ENCODE measurements around the gene NECTIN3. TPM values are rescaled to one million over a fixed set of nuclear protein-coding genes. Genes with fewer than 3 reads are reported as not detected.
A peak's percentile ranks its signal among the peaks of the same experiment; 100 is the strongest.

Gene NECTIN3
- total RNA-seq, 2 donors from 2014 or later, result 6.3 to 6.4 TPM

- Mint-ChIP-seq H3K27ac (no peak overlapping the region), H3K4me1 (no peaks in the 10 kb centered on the region), H3K27me3 (no peaks in the 10 kb centered on the region), H3K36me3 (ENCODE audit: low read depth) (peaks cover 2% of the 10 kb centered on the region), H3K4me3 (peak overlapping the region; percentile 19)
- H3K9me3 ChIP-seq (ENCODE audit: control insufficient read depth, low read length, poor library complexity, severe bottlenecking), result no peaks in the 10 kb centered on the region
- DNase-seq (no peak), ATAC-seq (no peak)
These were observed 118.9 kb downstream of the NECTIN3 start for GRCh38 chr3:111190518-111190917.

GRCh38 chr3:111193472-111193871 is 121.9 kb downstream of the NECTIN3 start:
- Mint-ChIP-seq H3K4me3 (no peak overlapping the region), H3K36me3 (ENCODE audit: low read depth) (no peaks in the 10 kb centered on the region)
- no peak for ATAC-seq

DNA sequence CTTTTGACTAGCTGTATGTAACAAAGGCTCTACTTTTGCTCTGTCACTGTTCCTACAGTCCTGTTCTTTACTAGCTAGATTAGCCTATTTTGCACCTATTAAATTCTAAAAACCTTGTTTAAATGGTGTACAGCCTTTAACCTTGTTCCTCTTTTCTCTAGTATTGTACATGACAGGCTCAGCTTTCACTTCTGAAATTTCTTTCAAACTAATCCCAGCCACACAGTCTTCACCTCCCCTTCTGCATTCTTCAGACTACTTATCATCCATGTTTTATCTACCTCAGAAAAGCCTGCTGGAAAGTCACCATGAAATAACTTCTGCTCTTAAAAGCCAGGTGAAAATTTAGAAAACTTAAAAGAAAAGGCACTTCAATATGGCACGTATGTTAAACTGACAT is 122.4 kb downstream of the NECTIN3 start:
- H3K9me3 ChIP-seq (ENCODE audit: control insufficient read depth, low read length, poor library complexity, severe bottlenecking), result no peaks in the 10 kb centered on the region
- ATAC-seq, result no peak
- no peak overlapping the region for H3K4me3 Mint-ChIP-seq
- peaks cover 2% of the 10 kb centered on the region for H3K4me1 Mint-ChIP-seq
- no peaks in the 10 kb centered on the region for H3K36me3 Mint-ChIP-seq (ENCODE audit: low read depth)
- no peak overlapping the region for H3K27ac Mint-ChIP-seq
- no peaks in the 10 kb centered on the region for H3K27me3 Mint-ChIP-seq
- no peak for DNase-seq

More at GRCh38 chr3:111193472-111193871, 121.9 kb downstream of the NECTIN3 start:
- Mint-ChIP-seq H3K27me3 (no peaks in the 10 kb centered on the region), H3K4me1 (peaks cover 2% of the 10 kb centered on the region), H3K27ac (no peak overlapping the region)
- no peak for DNase-seq
- no peaks in the 10 kb centered on the region for H3K9me3 ChIP-seq (ENCODE audit: control insufficient read depth, low read length, poor library complexity, severe bottlenecking)

DNA sequence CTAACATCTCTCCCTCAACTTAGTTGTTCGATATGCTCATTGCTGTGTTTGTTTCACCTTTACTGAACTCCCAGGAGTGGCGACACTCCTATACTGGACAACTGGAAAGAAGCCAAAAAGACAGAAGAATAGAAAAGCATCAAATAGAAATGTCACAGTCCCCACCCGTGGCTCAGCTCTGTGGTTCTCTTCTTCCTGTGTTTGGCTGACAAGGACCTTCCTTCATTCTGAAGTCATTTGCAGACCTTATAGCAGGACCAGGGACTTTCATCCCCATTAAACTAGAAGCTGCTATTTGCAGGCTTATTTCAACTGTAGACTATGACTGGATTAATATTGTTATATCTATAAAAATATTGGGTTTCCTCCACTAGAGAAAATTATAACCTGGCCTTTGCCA is 125.9 kb downstream of the NECTIN3 start:
- H3K9me3 ChIP-seq (ENCODE audit: control insufficient read depth, low read length, poor library complexity, severe bottlenecking), result no peaks in the 10 kb centered on the region
- Mint-ChIP-seq H3K27ac (no peak overlapping the region), H3K4me3 (no peak overlapping the region), H3K4me1 (peaks cover 2% of the 10 kb centered on the region), H3K27me3 (no peaks in the 10 kb centered on the region), H3K36me3 (ENCODE audit: low read depth) (no peaks in the 10 kb centered on the region)
- no peak for DNase-seq
- no peak for ATAC-seq

GRCh38 chr3:111200027-111200426 is 128.4 kb downstream of the NECTIN3 start:
- Mint-ChIP-seq H3K4me3 (no peak overlapping the region), H3K27ac (no peak overlapping the region), H3K4me1 (peaks cover 2% of the 10 kb centered on the region), H3K36me3 (ENCODE audit: low read depth) (peaks cover 2% of the 10 kb centered on the region), H3K27me3 (no peaks in the 10 kb centered on the region)
- no peaks in the 10 kb centered on the region for H3K9me3 ChIP-seq (ENCODE audit: control insufficient read depth, low read length, poor library complexity, severe bottlenecking)
- DNase-seq (no peak), ATAC-seq (no peak)

GRCh38 chr3:111210003-111210711 is 138.5 kb downstream of the NECTIN3 start:
- H3K27ac Mint-ChIP-seq, result no peak overlapping the region
- no peaks in the 10 kb centered on the region for H3K9me3 ChIP-seq (ENCODE audit: control insufficient read depth, low read length, poor library complexity, severe bottlenecking)
- peaks cover 2% of the 10 kb centered on the region for H3K36me3 Mint-ChIP-seq (ENCODE audit: low read depth)
- DNase-seq, result no peak
- H3K27me3 Mint-ChIP-seq, result no peaks in the 10 kb centered on the region
- no peaks in the 10 kb centered on the region for H3K4me1 Mint-ChIP-seq
- ATAC-seq, result no peak
- H3K4me3 Mint-ChIP-seq, result no peak overlapping the region

GRCh38 chr3:111210866-111211564 is 139.4 kb downstream of the NECTIN3 start:
- ATAC-seq (no peak), DNase-seq (no peak)
- Mint-ChIP-seq H3K4me3 (no peak overlapping the region), H3K27me3 (no peaks in the 10 kb centered on the region), H3K27ac (no peak overlapping the region), H3K36me3 (ENCODE audit: low read depth) (peaks cover 2% of the 10 kb centered on the region), H3K4me1 (no peaks in the 10 kb centered on the region)
- H3K9me3 ChIP-seq (ENCODE audit: control insufficient read depth, low read length, poor library complexity, severe bottlenecking), result no peaks in the 10 kb centered on the region

GRCh38 chr3:111212511-111212910 is 140.9 kb downstream of the NECTIN3 start:
- H3K36me3 Mint-ChIP-seq (ENCODE audit: low read depth), result no peaks in the 10 kb centered on the region
- H3K9me3 ChIP-seq (ENCODE audit: control insufficient read depth, low read length, poor library complexity, severe bottlenecking), result no peaks in the 10 kb centered on the region
- no peak overlapping the region for H3K27ac Mint-ChIP-seq
- no peaks in the 10 kb centered on the region for H3K4me1 Mint-ChIP-seq
- H3K27me3 Mint-ChIP-seq, result no peaks in the 10 kb centered on the region
- ATAC-seq (no peak), DNase-seq (no peak)
- H3K4me3 Mint-ChIP-seq, result no peak overlapping the region

DNA sequence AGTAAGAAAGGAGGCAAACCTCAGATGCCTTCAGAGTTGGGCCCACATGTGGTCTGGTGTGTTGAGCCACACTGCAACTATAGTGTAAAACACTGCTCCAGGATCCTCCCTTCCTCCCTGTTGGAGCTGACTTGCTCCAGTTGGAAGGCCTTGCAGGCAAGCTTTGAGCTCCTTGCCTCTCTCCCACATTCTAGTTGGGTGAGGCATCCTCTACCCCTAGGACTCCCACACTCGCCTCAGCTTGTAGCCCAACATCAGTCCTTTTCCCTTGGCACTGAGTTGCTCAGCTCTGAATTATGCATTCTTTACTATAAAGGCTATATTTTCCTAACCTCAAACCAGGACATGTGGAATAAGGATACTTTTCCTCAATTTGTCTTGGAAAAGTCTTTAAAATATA is 143.9 kb downstream of the NECTIN3 start:
- no peaks in the 10 kb centered on the region for H3K9me3 ChIP-seq (ENCODE audit: control insufficient read depth, low read length, poor library complexity, severe bottlenecking)
- no peaks in the 10 kb centered on the region for H3K4me1 Mint-ChIP-seq
- no peak for ATAC-seq
- DNase-seq, result no peak
- no peak overlapping the region for H3K27ac Mint-ChIP-seq
- no peaks in the 10 kb centered on the region for H3K36me3 Mint-ChIP-seq (ENCODE audit: low read depth)
- no peak overlapping the region for H3K4me3 Mint-ChIP-seq
- H3K27me3 Mint-ChIP-seq, result no peaks in the 10 kb centered on the region

GRCh38 chr3:111218615-111219014 is 147.0 kb downstream of the NECTIN3 start:
- Mint-ChIP-seq H3K27ac (no peak overlapping the region), H3K27me3 (no peaks in the 10 kb centered on the region), H3K4me3 (no peak overlapping the region), H3K4me1 (no peaks in the 10 kb centered on the region), H3K36me3 (ENCODE audit: low read depth) (no peaks in the 10 kb centered on the region)
- no peaks in the 10 kb centered on the region for H3K9me3 ChIP-seq (ENCODE audit: control insufficient read depth, low read length, poor library complexity, severe bottlenecking)
- no peak for ATAC-seq
- no peak for DNase-seq

DNA sequence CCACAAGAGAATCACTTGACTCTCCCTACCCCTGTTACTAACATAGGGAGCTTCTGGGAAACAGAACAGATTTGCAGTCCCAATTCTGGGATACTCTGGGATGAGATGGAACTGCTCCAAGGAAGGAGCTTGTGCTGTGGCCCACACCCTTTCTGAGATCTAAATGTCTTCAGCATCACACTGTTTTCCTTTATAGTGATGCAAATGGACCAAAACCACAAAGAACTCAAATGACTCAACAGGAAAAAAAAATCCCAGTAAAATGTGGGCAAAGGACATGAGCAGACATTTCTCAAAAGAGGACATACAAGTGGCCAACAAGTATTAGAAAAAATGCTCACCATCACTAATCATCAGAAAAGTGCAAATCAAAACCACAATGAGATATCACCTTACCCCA is 155.6 kb downstream of the NECTIN3 start:
- ATAC-seq (no peak), DNase-seq (no peak)
- Mint-ChIP-seq H3K27me3 (no peaks in the 10 kb centered on the region), H3K36me3 (ENCODE audit: low read depth) (no peaks in the 10 kb centered on the region), H3K4me1 (no peaks in the 10 kb centered on the region), H3K4me3 (no peak overlapping the region), H3K27ac (no peak overlapping the region)
- H3K9me3 ChIP-seq (ENCODE audit: control insufficient read depth, low read length, poor library complexity, severe bottlenecking), result no peaks in the 10 kb centered on the region

- H3K4me1 Mint-ChIP-seq, result no peaks in the 10 kb centered on the region
- H3K9me3 ChIP-seq (ENCODE audit: control insufficient read depth, low read length, poor library complexity, severe bottlenecking), result no peaks in the 10 kb centered on the region
- no peak overlapping the region for H3K4me3 Mint-ChIP-seq
- ATAC-seq (no peak), DNase-seq (no peak)
- no peak overlapping the region for H3K27ac Mint-ChIP-seq
- no peaks in the 10 kb centered on the region for H3K36me3 Mint-ChIP-seq (ENCODE audit: low read depth)
- no peaks in the 10 kb centered on the region for H3K27me3 Mint-ChIP-seq
These were observed 157.7 kb downstream of the NECTIN3 start for GRCh38 chr3:111229301-111229700.

GRCh38 chr3:111236836-111237713 is 165.5 kb downstream of the NECTIN3 start:
- no peak for DNase-seq
- Mint-ChIP-seq H3K4me1 (peaks cover 26% of the 10 kb centered on the region), H3K4me3 (no peak overlapping the region), H3K36me3 (ENCODE audit: low read depth) (no peaks in the 10 kb centered on the region), H3K27me3 (no peaks in the 10 kb centered on the region), H3K27ac (no peak overlapping the region)
- H3K9me3 ChIP-seq (ENCODE audit: control insufficient read depth, low read length, poor library complexity, severe bottlenecking), result no peaks in the 10 kb centered on the region
- ATAC-seq, result no peak

Data from T-helper 17 cell (primary cell).